Activated CD4-positive, alpha-beta T cell treated with anti-CD3 and anti-CD28 coated beads for 1 hour (primary cell): ENCODE measurements around the gene HSD17B8.
A peak's percentile ranks its signal among the peaks of the same experiment; 100 is the strongest.
"Not testable (repeated sequence)": the region's sequence is repeated elsewhere in the genome, so short reads cannot be mapped to it uniquely, and the experiment has no call there.

Source experiments
- DNase-seq: peaks from one replicate; pipeline ENCODE4 v3.0.0-alpha.2; 2020

The HSD17B8 gene

DNA sequence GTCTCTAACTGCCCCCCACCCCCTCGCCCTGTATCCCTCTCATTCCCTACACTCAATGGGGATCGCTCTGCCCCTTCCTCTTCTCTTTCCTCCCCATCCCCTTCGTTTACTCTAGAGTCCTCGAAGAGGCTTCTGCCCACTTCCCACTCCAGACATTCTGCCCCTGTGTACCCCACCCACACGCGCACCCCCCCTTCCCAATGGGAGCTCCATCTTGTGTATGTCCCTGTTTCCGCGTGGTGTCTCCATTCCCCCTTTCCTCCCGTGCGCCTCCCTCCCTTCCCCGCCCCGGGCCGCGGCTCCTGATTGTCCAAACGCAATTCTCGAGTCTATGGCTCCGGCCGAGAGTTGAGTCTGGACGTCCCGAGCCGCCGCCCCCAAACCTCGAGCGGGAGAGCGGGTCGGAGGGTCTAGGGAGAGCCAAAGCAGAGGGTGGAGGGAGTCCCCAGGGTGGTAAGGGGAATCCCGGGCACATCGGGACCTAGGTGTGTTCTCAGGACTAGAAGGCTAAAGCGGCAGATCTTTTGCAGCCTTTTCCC, 3.2 kb downstream of the HSD17B8 start:
- DNase-seq, result no peak

DNA sequence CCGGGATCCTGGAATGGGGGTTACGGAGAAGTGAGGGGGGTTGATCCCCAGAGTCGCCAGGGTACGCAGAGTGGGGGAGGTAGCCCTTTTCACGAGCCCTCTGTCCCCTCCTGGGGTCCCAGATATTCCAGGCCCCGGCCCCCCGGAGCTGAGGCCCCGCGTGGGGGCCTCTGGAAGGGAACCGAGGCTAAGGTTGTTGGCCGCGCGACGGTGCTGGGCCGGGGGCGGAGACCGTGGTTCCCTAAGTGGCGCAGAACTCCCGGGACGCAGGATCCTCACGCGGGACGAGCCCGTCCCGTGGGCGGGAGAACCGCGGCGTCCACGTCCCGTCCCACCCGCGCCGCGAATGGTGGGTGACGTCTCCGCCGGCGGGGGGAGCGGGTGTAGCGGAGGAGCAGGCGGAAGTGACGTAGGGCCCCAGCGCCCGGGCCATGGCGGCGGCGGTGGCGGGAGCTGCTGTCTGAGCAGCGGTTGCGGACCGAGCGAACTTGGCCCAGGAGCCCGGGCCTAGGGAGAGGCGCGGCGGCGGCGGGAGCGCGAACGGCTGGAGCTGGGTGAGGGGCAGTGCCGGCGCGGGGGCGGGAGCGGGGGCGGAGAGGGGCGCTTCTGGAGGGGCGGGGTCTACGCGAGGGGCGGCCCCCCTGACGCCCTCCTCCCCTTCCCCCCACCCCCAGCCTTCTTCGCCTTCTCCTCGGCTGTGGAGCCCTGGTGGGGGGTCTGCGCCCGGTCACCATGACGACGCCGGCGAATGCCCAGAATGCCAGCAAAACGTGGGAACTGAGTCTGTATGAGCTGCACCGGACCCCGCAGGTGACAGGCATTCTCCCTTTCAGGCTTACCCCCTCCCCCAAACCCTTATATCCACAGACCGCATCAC, 3.9 kb downstream of the HSD17B8 start, which contains the start of gene RING1:
Gene RING1 (plus strand): TSS at position 410 of the 877 bp plus-strand sequence. CDS start 323 bp downstream, at position 733.
- peak; percentile 83 for DNase-seq

DNA sequence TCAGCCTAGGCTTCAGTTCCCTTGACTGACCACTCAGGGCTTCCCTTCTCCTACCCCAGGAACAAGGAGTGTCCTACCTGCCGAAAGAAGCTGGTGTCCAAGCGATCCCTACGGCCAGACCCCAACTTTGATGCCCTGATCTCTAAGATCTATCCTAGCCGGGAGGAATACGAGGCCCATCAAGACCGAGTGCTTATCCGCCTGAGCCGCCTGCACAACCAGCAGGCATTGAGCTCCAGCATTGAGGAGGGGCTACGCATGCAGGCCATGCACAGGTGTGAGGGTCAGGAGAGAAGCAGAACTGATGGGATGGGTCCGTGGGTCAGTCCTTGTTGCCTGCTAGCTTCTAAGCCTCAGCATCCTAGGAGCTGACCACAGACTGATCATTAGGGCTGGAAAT, 5.4 kb downstream of the HSD17B8 start:
- no peak for DNase-seq

DNA sequence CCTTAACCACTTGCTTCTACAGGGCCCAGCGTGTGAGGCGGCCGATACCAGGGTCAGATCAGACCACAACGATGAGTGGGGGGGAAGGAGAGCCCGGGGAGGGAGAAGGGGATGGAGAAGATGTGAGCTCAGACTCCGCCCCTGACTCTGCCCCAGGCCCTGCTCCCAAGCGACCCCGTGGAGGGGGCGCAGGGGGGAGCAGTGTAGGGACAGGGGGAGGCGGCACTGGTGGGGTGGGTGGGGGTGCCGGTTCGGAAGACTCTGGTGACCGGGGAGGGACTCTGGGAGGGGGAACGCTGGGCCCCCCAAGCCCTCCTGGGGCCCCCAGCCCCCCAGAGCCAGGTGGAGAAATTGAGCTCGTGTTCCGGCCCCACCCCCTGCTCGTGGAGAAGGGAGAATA, 6.7 kb downstream of the HSD17B8 start:
- no peak for DNase-seq

DNA sequence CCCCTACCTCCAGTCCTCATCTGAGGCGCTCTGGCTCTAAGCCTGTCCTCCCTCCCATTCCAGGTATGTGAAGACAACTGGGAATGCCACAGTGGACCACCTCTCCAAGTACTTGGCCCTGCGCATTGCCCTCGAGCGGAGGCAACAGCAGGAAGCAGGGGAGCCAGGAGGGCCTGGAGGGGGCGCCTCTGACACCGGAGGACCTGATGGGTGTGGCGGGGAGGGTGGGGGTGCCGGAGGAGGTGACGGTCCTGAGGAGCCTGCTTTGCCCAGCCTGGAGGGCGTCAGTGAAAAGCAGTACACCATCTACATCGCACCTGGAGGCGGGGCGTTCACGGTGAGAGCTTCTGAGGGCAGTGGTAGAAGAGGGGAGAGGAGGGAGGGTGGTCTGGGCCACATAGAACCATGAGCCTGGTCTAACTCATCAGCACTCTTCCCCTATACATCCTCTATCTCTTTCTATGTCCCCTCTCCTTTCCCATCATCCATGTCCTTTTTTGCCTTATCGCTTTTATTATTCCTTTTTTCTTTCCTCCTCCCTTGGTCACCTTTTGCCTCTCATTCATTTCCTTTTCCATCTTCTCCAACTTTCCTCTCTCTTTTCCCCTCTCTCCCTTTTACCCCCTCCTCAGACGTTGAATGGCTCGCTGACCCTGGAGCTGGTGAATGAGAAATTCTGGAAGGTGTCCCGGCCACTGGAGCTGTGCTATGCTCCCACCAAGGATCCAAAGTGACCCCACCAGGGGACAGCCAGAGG, 7.4 kb downstream of the HSD17B8 start:
- no peak for DNase-seq

DNA sequence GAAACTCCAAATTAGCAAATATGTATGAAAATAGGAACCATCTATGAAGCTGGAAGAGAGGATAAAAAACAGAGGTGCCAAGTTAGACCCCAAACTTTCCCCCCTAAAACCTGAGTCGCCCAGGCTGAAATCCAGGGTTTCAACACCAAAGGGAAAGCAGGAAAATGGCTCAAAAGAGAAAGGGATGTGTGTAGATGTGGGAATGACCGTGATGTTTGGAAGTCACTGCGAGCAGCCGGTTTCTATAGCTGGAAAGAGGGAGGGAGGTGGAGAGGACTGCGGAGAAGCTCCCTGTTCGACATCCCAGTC, 8.4 kb downstream of the HSD17B8 start:
- no peak for DNase-seq

DNA sequence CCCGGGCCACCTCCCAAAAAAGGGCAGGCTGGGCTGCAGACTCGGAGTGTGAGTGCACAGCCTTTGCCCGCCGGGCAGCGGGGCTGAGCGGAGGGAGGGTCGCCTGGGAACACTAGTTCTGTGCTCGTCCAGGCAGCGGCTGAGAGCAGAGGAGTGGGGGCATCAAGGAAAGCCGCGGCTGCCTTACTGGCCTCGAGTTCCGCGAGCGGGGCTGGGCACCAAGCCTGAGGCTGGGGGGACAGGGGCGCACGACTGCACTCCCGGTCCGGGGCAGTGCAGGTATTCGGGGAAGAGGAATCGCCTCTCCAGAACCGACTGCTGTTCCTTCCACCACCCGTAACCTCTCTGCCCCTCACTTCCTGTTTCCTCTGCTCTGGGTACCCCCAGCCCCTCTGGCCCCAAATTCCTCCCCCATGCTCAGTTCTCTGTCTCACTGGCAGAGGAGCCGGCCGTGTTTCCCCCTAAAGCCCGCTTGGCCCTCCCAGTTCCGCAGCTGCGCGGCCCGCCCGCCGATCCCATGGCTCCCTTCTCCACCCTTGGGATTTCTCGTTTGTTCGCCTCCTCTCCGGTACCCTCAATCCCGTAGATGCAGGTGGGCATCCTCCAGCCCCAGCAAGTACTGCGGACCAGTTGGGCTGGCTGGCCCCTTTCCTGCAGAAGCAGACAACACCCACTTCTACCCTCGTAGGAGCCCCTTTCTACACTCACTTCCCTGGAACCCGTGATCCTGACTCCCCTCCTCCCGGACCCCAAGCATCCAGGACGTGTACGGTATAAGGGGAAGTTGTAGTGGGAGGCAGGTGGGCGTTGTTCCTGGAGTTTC, 8.9 kb downstream of the HSD17B8 start:
- no peak for DNase-seq

DNA sequence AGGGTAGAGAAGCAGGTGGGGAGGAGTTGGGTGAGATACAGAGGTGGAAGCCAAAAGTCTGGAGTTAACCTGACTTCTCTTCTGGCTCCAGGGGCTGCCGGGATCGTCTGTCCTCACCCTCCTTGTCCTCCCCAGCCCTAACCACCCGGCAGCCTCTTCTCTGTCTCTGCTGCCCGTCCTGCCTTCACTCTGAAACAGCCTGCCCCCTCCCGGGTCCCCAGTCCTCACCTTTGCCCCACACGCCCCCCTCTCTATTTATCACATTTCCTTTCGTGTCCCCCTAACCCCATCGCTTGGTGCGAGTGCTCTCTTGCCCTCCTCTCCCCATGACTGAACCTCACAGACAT, 9.5 kb downstream of the HSD17B8 start:
- DNase-seq, result no peak

DNA sequence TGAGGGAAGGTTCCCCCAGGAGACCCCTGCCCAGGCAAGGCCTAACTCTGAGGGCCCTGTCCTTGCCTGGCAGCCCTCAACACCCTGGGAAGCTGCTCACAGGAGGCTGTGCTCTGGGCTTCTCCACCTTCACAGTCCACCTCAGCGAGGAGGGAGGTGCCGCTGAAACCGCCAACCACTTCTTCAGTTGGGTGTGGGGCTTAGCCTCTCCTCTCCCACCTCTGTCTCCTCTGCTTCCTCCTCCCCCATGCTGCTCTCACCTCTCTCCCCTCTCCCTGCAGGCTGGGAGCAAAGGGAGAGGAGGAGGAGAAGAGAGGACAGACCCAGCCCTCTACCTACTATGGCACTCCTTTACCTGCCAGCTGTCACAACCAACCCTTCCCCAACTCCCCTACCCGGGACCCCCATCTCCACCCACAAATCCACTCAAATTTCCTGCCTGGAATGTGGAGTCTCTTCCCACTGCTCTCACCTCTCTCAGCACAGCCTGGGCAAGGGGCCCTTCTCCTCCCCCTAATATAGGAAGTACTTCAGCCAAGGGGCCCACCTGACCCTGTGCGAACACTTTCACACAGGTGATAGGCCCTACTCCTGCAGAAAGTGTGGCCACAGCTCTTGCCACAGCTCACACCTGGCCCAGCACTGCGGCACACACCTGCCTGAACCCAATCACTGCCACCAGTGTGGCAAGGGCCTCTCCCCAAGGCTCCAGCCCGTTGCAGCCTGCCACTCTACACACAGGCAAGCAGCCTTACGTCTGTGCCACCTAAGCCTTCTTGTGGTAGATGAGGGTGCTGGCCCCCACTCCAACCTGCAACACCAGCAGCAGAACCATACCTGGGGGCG, 11.0 kb downstream of the HSD17B8 start:
- DNase-seq, result no peak

DNA sequence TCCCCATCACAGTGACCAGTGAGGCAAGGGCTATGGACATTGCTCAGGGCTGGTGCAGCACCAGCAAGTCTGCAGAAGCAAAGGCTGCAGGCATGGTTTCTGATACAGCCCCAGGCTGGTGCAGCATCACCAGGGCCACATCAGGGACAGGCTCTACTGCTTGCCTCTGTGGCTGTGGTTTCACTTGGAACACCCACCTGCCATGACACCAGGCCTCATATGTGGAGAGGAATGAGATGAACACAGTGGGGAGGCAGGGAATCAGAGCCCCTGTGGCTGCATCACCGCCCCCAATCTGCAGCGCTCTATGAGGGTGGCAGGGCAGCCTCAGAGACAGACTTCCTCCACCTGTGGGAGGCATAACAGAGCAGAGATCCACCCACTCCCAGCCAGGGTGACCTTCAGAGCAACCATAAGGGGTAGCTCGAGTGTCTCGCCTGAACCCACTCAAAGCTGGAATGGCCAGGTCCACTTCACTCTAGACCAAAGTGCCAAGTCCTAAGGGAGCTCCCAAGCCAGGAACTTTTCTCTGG, 11.7 kb downstream of the HSD17B8 start:
- no peak for DNase-seq

DNA sequence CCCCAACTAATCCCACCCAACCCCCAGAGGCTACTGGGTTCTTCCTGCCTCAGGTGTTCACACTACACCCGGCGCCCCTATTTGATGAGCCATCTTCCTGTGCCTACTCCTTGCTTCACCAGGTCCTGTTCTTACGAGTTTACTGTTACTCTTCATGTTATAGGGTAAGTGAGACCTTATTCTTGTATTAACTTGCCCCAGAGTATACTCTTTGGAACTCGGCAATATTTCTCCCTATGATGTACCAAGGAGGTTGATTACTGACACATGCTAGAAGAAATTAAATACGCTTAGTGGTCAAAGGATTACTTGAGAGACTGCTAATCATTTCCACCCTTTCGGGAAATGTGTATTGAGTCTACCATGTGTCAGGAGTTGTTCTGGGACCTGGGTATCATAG, 12.8 kb downstream of the HSD17B8 start:
- no peak for DNase-seq

DNA sequence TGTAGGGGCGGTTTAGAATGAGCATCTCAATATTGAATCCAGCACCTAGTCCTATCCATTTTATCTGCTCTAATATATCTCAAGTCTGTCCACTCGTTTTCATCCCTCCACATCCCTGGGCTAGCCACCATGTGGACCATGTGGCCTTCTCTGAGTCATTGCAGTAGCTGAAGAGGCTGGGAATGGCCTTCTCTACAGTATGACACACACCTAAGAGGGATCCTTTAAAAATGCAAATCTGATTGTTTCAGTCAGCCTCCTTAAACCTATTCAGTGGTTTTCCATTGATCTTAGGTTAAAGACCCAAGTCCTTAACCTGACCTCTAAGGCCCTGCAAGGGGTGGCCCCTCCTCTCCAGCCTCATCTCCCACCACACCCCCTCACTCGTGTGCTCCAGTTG, 13.2 kb downstream of the HSD17B8 start:
- no peak for DNase-seq

DNA sequence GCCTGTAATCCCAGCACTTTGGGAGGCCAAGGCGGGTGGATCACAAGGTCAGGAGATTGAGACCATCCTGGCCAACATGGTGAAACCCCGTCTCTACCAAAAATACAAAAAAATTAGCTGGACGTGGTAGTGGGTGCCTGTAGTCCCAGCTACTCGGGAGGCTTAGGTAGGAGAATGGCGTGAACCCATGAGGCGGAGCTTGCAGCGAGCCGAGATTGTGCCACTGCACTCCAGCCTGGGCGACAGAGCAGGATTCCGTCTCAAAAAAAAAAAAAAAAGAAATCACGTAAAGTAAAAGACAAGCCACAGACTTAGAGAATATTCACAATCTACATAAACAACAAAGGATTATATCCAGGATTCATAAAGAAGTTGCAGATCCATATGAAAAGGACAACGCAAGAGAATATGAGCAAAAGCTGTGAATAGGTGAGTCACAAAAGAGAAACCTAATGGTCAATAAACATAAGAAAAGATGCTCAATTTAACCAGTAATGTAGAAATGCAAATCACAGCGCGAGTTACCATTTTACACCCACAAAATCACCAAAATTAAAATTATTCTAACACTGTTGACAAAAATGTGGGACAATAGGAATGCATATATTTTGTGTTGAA, 22.2 kb downstream of the HSD17B8 start:
- DNase-seq, result not testable (repeated sequence)

DNA sequence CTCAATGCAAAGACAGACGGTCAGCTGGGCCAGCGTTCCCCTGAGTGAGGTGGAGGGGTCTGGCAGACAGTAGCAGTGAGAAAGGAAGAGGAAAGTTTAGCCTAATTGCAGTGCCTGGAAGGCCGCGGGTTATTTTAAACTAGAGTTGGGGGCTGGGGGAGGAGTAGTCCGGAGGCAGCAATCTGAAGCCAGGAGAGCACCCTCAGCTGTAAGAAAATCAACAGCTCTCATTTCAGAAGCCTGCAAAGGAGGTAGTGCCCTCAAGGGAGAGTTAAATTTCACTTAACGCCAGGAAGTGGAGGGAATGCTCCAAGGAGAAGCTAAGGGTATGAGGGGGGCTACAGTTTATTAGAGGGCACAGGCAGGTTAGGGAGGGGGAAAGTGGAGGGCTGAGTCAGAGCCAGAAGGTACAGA, 30.8 kb downstream of the HSD17B8 start:
- no peak for DNase-seq

DNA sequence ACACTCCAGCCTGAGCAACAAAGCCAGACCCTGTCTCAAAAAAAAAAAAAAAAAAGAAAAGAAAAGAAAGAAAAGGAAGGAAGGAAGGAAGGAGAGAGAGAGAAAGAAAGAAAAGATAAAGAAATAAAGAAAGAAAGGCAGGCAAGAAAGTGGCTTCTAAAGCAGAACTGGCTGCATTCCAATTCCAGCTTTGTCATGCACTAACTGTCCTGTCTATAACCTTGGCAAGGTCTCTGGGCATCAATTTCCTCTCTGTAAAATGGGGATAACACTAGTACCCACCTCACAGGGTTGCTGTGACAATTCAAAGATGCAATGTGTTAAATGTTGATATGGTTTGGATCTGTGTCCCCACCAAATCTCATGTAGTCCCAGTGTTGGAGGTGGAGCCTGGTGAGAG, 31.9 kb downstream of the HSD17B8 start:
- no peak for DNase-seq

DNA sequence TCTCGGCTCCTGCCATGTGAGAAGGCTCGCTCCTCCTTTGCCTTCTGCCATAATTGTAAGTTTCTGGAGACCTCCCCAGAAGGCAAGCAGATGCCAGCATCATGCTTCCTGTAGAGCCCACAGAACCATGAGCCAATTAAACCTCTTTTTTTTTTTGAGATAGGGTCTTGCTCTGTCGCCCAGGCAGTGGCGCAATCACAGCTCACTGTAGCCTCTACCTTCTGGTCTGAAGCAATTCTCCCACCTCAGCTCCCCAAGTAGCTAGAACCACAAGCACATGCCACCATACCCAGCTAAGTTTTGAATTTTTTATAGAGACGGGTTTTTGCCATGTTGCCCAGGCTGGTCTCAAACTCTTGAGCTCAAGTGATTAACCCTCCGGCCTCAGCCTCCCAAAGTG, 32.4 kb downstream of the HSD17B8 start:
- no peak for DNase-seq

DNA sequence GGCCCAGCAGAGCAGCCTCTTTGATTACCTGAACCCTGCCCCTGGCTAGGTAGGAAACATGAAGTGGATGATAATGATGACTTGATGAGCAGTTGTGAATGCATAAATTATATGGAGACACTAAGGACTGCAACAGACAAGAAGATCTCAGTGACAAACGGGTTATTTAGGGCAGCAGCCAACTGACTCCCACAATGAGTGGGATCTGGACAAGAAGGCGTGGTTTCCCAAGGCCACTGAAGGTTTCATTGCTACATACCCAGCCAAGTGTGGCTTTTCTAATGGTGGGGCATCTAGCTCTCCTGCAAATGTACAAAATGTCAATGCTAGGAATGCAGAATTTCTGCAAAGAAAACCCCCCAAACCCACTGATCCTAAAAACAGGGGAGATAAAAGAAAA, 33.3 kb downstream of the HSD17B8 start:
- no peak for DNase-seq

DNA sequence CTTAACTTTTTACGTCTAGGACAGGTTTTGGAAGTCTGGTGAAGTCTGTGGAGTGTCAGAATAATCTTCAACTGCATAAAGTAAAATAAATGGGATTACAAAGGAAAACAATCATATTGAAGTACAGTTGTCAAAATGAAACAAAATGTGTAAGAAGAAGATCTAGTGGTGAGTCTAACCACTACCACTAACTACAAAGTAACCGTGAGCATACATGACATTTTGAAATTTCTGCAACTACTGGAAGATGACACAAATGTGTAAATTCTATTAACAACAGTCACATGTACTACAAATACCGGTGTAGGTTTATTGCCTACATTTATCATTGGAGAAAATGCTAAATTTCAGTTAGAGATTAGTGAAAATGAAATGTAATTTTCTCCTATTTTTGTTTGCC, 37.5 kb downstream of the HSD17B8 start:
- DNase-seq, result no peak

DNA sequence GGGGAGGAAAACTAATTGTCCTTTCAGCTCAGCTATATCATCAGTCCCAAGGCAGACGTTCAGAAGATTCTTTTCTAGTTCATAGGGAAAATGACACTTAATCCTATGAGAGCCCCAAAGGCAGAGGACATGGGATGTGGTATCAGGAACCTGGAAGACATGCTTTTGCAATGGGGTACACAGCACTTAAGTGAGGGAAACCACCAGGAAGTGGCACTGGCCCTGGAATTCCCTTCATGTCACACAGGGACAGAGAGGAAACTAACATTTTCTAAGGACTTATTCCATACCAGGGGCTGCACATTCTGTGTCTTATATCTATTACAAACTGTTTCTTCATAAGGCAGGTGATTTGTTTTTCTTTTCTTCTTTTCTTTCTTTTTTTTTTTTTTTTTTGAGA, 39.0 kb downstream of the HSD17B8 start:
- DNase-seq, result no peak

DNA sequence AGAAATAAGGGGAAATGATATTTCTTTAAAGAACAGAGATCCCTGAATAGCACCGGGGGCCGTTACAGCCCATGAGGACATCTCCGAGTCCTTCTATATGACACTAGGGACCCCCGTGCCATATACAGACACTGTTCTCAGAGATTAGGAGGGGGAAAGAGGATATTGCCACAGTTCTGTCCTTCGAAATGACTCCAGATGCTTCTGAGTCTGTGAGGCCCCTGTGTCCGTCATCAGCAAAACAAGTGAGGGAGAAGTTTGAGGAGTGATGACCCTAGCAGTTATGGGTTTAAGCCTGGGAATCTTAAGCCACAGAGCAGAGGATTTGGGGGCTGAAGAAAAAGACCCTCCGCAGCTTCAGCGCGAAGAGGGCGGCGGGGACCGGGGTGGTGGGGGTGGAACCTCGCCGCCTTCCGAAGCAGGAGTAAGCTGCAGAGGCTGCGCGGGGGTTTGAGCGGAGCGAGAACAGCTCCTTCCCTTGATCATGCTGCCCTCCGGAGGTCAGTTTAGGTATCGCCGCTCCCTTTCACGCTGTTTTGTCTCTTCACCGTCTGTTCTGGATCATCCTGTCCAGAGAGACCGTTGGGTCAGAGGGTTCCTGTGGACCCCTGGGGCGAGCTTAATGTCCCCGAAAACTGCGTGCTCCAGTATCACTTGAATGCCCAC, 43.7 kb downstream of the HSD17B8 start:
- peak; percentile 85 for DNase-seq

DNA sequence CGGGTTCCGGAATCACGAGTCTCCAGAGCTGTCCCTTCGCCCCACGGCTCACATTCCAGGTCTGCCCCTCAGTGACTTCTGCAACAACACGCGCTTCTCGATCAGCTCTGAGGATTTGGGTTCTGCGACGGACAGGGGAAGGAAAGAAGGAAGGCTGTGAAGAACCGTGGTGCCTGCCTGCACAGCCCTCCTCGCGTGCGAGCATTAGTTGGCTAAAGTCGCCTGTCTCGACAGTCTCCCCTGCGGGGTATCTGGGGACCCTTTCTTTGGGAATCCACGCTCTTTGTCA, 44.1 kb downstream of the HSD17B8 start:
- no peak for DNase-seq
